Measurements from ENCODE around the gene PLEKHM3. TPM values are rescaled to one million over a fixed set of nuclear protein-coding genes. Genes with fewer than 3 reads are reported as not detected.
A peak's percentile ranks its signal among the peaks of the same experiment; 100 is the strongest.

The PLEKHM3 gene
- total RNA-seq, 2 experiments from 2014 or later: 11.3 to 11.6 TPM

DNA sequence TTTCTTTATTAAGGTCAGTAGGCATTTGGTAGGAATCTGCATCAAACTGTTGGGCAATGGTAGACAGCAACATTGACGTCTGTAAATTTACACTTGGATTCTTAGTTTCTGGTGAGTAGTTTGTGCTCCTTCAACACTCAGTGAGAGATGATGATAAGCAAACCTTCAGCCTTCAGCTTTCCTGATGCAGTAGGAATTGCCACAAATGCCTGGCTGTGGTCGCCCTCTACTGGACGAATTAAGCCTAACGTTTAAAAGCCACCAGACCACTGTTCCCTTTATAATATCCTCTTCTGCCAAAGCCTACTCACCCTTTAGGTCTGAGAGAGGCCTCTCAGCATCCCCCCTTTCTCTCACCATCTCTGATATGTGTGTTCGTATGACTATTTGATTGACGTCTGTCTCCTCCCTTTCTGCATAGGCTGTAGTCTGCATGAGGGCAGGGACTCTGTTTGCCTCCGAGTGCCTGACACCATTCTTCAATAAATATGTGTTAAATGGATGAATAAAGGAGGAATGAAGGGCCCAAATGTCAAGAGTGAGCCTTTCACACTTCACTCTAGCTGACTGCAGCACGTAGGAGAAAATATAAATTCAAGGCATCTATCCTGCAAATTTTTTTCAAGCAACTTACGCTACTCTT is 47.0 kb upstream of the PLEKHM3 start:
- CTCF ChIA-PET: interaction anchor here (0.6 to 1.4 kb wide), 3 partner anchors 99 to 821 kb away, joined by 3 to 11 read pairs (median 4); no protein-coding TSS in a partner anchor
- no peaks in the 10 kb centered on the region for H3K9me3 Mint-ChIP-seq
- Histone ChIP-seq H3K4me1 (ENCODE audit: insufficient read depth, low read length) (no peaks in the 10 kb centered on the region), H3K9me3 (ENCODE audit: control insufficient read depth in 1 of 2, insufficient read depth in 1 of 2, low read length in 2 of 2) (no peaks in the 10 kb centered on the region), H3K27ac (ENCODE audit: low read depth in 1 of 2, low read length in 2 of 2) (no peak overlapping the region), H3K36me3 (ENCODE audit: insufficient read depth, low read length) (no peaks in the 10 kb centered on the region), H3K27me3 (ENCODE audit: control insufficient read depth in 1 of 2, insufficient read depth in 2 of 2, low read length in 2 of 2) (no peaks in the 10 kb centered on the region), H3K4me3 (ENCODE audit: low read length) (no peak overlapping the region)
- no peak overlapping the region for H3K27ac Mint-ChIP-seq
- H3K27me3 Mint-ChIP-seq: peaks cover 16% of the 10 kb centered on the region
- intact Hi-C loops (cut with DNase I, micrococcal nuclease): loop anchor here (1.0 to 5.0 kb wide), 5 partner anchors 326 to 1379 kb away; no protein-coding TSS in a partner anchor
- POLR2A ChIA-PET: no interaction called here
- H3K4me3 Mint-ChIP-seq: no peak overlapping the region
- ATAC-seq (ENCODE audit: poor library complexity): peak; percentile 70
- TF ChIP-seq, protein P1, sequence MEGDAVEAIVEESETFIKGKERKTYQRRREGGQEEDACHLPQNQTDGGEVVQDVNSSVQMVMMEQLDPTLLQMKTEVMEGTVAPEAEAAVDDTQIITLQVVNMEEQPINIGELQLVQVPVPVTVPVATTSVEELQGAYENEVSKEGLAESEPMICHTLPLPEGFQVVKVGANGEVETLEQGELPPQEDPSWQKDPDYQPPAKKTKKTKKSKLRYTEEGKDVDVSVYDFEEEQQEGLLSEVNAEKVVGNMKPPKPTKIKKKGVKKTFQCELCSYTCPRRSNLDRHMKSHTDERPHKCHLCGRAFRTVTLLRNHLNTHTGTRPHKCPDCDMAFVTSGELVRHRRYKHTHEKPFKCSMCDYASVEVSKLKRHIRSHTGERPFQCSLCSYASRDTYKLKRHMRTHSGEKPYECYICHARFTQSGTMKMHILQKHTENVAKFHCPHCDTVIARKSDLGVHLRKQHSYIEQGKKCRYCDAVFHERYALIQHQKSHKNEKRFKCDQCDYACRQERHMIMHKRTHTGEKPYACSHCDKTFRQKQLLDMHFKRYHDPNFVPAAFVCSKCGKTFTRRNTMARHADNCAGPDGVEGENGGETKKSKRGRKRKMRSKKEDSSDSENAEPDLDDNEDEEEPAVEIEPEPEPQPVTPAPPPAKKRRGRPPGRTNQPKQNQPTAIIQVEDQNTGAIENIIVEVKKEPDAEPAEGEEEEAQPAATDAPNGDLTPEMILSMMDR (IDR thresholded peaks at IDR 0.05): peak; percentile 76
- peak; percentile 21 to 73 (median 42) for DNase-seq
- H3K4me1 Mint-ChIP-seq (ENCODE audit: low read depth): no peaks in the 10 kb centered on the region
- no peaks in the 10 kb centered on the region for H3K36me3 Mint-ChIP-seq (ENCODE audit: low read depth)

DNA sequence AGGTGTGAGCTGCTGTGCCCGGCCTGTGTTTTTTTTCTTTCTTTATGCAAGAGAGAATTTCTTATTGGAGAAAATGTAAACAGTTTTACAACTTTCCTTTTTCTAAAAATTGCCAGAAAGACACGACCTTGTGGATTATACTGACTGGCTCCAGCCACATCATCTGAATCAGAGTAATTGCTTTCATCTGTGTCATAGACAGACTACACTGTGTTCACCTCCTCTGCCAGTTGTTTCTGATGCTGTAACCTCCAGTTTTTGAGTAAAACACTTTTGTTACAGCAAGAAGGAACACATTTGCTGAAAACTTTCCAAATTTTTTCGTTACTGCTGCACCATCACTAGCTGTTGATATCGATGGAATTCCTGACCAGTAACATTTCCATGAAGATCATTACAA is 43.9 kb upstream of the PLEKHM3 start:
- ChIA-PET CTCF (interaction anchor here (1.7 kb wide), 1 partner anchor 323 kb away, joined by 5 read pairs; no protein-coding TSS in a partner anchor), POLR2A (no interaction called here)
- no peaks in the 10 kb centered on the region for H3K27me3 ChIP-seq (ENCODE audit: control insufficient read depth in 1 of 2, insufficient read depth in 2 of 2, low read length in 2 of 2)
- H3K9me3 Mint-ChIP-seq: no peaks in the 10 kb centered on the region
- no peaks in the 10 kb centered on the region for H3K36me3 ChIP-seq (ENCODE audit: insufficient read depth, low read length)
- no peak for ATAC-seq (ENCODE audit: poor library complexity)
- H3K4me1 ChIP-seq (ENCODE audit: insufficient read depth, low read length): no peaks in the 10 kb centered on the region
- H3K36me3 Mint-ChIP-seq (ENCODE audit: low read depth): no peaks in the 10 kb centered on the region
- peaks cover 3% of the 10 kb centered on the region for H3K27me3 Mint-ChIP-seq
- no peak overlapping the region for H3K4me3 ChIP-seq (ENCODE audit: low read length)
- no peaks in the 10 kb centered on the region for H3K9me3 ChIP-seq (ENCODE audit: control insufficient read depth in 1 of 2, insufficient read depth in 1 of 2, low read length in 2 of 2)
- no peaks in the 10 kb centered on the region for H3K4me1 Mint-ChIP-seq (ENCODE audit: low read depth)
- H3K27ac Mint-ChIP-seq: no peak overlapping the region
- TF ChIP-seq, protein P1 (IDR thresholded peaks at IDR 0.05): no peak
- DNase-seq: no peak
- no peak overlapping the region for H3K4me3 Mint-ChIP-seq
- H3K27ac ChIP-seq (ENCODE audit: low read depth in 1 of 2, low read length in 2 of 2): no peak overlapping the region
- intact Hi-C loops (cut with DNase I, micrococcal nuclease): loop anchor here in 1 of 2 experiments (10.0 kb wide), 1 partner anchor 564 kb away; no protein-coding TSS in a partner anchor

DNA sequence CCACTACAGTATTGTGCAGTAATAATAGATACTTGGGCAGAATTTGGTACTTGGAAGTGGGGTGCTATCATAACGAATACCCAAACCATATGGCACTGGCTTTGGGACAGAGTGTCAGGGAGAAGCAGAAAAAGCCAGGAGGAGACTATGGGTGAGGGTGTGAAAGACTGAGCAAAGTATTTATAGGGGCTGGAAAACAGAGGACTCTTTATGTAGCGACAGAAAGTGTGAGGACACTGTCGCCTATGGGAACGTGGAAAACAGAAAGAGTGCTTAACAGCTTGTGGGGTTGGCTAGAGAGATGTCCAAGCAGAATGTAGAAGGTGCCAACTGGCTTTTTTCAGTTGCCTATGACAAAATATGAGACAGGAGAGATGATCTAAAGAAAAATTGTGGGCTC is 40.7 kb upstream of the PLEKHM3 start:
- CTCF ChIA-PET: no interaction called here
- H3K27me3 ChIP-seq (ENCODE audit: control insufficient read depth in 1 of 2, insufficient read depth in 2 of 2, low read length in 2 of 2): no peaks in the 10 kb centered on the region
- Mint-ChIP-seq H3K4me1 (ENCODE audit: low read depth) (no peaks in the 10 kb centered on the region), H3K36me3 (ENCODE audit: low read depth) (no peaks in the 10 kb centered on the region), H3K27me3 (no peaks in the 10 kb centered on the region), H3K4me3 (no peak overlapping the region), H3K27ac (no peak overlapping the region), H3K9me3 (no peaks in the 10 kb centered on the region)
- DNase-seq: no peak
- no peaks in the 10 kb centered on the region for H3K36me3 ChIP-seq (ENCODE audit: insufficient read depth, low read length)
- no peak overlapping the region for H3K27ac ChIP-seq (ENCODE audit: low read depth in 1 of 2, low read length in 2 of 2)
- intact Hi-C loops (cut with DNase I, micrococcal nuclease): loop anchor here in 1 of 2 experiments (10.0 kb wide), 1 partner anchor 561 kb away; no protein-coding TSS in a partner anchor
- no peak for ATAC-seq (ENCODE audit: poor library complexity)
- TF ChIP-seq, protein P1 (IDR thresholded peaks at IDR 0.05): no peak
- no peaks in the 10 kb centered on the region for H3K9me3 ChIP-seq (ENCODE audit: control insufficient read depth in 1 of 2, insufficient read depth in 1 of 2, low read length in 2 of 2)
- H3K4me3 ChIP-seq (ENCODE audit: low read length): no peak overlapping the region
- H3K4me1 ChIP-seq (ENCODE audit: insufficient read depth, low read length): no peaks in the 10 kb centered on the region
- POLR2A ChIA-PET: no interaction called here

Data from CD4-positive, alpha-beta T cell (primary cell).